DMS 273 (cell line): ENCODE measurements around the gene IQCB1.
"Not testable (repeated sequence)": the region's sequence is repeated elsewhere in the genome, so short reads cannot be mapped to it uniquely, and the experiment has no call there.

Experiments used
- DNase-seq: peaks from one replicate; lab custom pipeline; 2025; ENCODE audit not compliant: unreplicated experiment; lab: John Stamatoyannopoulos, UW

The IQCB1 gene

GRCh38 chr3:121817753-121818152 lies 17.1 kb downstream of the IQCB1 start:
- no peak for DNase-seq

GRCh38 chr3:121809249-121809648 lies 25.6 kb downstream of the IQCB1 start:
- DNase-seq: no peak

GRCh38 chr3:121803771-121804320 lies 31.0 kb downstream of the IQCB1 start:
- DNase-seq: no peak

- no peak for DNase-seq
Observed at GRCh38 chr3:121800906-121801305, 34.0 kb downstream of the IQCB1 start.

GRCh38 chr3:121796970-121797369 lies 37.9 kb downstream of the IQCB1 start:
- DNase-seq: no peak

GRCh38 chr3:121794264-121794983 lies 40.4 kb downstream of the IQCB1 start:
- no peak for DNase-seq

GRCh38 chr3:121793078-121793477 lies 41.8 kb downstream of the IQCB1 start:
- no peak for DNase-seq

GRCh38 chr3:121786485-121786884 lies 48.4 kb downstream of the IQCB1 start:
- no peak for DNase-seq

- not testable (repeated sequence) for DNase-seq
Observed at GRCh38 chr3:121782784-121783183, 52.1 kb downstream of the IQCB1 start.

GRCh38 chr3:121781611-121782010 lies 53.2 kb downstream of the IQCB1 start:
- DNase-seq: no peak

- not testable (repeated sequence) for DNase-seq
Observed at GRCh38 chr3:121775095-121775494, 59.8 kb downstream of the IQCB1 start.

GRCh38 chr3:121769246-121769645 lies 65.6 kb downstream of the IQCB1 start:
- DNase-seq: no peak

- DNase-seq: no peak
Observed at GRCh38 chr3:121768452-121768851, 66.4 kb downstream of the IQCB1 start.

- DNase-seq: no peak
Observed at GRCh38 chr3:121759541-121760202, 75.2 kb downstream of the IQCB1 start.

GRCh38 chr3:121758727-121759450 lies 76.0 kb downstream of the IQCB1 start:
- no peak for DNase-seq

- no peak for DNase-seq
Observed at GRCh38 chr3:121757812-121758545, 76.9 kb downstream of the IQCB1 start.

- peak; percentile 47 for DNase-seq
Observed at GRCh38 chr3:121757087-121757811, 77.6 kb downstream of the IQCB1 start.

- no peak for DNase-seq
Observed at GRCh38 chr3:121752772-121753171, 82.1 kb downstream of the IQCB1 start.

- no peak for DNase-seq
Observed at GRCh38 chr3:121752261-121752660, 82.6 kb downstream of the IQCB1 start.

- no peak for DNase-seq
Observed at GRCh38 chr3:121750087-121750415, 84.8 kb downstream of the IQCB1 start.
